ENCODE measurements around the gene MIPEP.
"Not testable (repeated sequence)": the region's sequence is repeated elsewhere in the genome, so short reads cannot be mapped to it uniquely, and the experiment has no call there.

The MIPEP gene

DNA sequence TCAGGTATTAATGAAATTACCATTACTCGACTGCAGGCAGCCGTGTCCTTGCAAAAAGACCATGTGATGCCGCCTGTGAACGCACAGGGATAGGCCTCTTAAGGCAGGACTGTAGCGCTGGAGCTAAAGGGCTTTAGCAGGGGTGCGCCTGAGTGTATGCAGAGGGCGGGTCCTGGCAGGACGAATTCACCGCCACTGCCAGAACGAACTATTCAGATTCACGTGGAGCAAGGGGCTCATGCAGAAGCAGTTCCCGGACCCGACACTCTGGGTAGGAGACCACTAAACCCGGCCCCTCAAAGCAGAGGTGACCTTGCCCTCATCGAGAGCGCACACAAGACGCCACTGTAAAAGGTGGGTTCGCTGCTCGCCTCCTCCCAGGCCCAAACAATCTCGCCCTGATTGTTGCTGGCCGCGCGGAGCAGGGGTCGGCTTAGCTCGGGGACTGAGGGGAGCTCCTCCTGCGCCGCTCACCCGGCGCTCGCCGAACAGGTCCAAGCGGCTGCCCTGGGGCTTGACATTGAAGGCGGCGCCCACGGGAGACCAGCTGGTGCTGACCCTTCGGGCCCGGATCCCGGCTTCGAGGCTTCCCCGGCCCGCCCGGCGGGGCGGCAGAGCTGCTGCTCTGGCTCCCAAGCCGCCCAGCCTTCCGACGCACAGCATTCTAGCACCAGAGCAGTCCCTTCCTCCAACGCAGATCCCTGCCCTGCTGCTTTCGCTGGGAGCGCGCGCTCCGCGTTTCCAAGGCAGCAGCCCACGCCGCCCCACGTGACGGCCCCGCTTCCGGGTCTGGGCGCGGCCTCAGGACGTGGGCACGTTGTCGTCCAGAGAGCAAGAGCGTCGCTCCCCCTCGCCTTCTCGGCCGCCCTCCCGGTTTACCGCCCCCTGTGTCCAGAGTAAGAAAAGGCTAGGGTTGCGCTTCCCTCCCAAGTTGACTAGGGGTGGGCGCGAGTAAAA lies at the start of gene MIPEP:
MIPEP (minus strand) TSS at position 743 of the 957 bp plus-strand sequence; CDS start at position 663, 80 bp downstream.
- DNase-seq: peak; percentile 70

DNA sequence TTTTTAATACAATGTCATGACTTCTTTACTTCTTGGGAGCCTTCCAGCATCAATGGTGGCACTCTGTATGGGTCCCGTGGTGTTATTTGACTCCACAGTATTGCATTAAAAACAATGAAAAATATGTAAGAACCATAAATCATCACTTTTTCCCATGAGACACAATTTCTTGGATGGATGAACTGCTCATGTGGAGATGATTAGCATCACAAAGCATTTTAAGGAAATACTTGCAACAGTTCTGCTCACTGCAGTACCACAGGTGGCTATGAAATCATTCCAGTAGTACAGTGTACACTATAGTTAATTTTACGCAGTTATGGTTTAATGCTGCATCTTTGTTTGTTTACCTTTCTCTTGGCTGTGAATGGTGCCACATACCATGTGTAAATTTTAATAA lies 45.3 kb upstream of the MIPEP start:
- no peak for DNase-seq

DNA sequence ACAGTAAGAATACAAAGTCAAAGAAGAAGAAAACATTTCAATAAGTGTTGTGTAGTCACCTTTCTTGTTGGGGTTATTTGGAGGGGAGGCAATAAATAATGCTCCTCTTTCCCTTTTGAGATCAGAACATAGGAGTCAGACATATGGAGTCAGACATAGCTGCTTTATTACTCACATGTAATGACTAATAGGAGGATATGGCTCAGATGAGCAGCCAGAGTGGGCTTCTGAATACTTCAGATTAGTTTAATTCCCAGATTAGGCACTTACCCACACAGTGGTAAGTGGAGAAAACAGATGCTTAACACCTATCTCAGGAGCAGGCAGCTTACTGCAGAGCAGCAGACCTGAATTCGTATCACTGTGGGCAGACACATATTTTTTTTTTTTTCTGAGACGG lies 39.8 kb upstream of the MIPEP start:
- no peak for DNase-seq

DNA sequence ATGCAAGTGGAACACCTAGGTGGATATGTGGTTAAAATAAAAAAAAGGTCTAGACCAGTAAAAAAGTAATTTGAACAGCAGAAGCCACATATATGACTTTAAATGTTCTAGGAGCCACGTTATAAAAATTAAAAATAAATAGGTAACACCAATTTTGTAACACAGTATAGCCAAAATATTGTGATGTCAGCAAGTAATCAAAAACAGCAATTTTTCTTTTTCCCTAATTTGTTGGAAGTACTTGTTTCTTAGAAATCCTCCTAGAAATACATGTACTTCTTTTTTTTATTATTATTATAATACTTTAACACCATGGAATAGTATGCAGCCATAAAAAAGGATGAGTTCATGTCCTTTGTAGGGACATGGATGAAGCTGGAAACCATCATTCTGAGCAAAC lies 33.8 kb upstream of the MIPEP start:
- DNase-seq: no peak

DNA sequence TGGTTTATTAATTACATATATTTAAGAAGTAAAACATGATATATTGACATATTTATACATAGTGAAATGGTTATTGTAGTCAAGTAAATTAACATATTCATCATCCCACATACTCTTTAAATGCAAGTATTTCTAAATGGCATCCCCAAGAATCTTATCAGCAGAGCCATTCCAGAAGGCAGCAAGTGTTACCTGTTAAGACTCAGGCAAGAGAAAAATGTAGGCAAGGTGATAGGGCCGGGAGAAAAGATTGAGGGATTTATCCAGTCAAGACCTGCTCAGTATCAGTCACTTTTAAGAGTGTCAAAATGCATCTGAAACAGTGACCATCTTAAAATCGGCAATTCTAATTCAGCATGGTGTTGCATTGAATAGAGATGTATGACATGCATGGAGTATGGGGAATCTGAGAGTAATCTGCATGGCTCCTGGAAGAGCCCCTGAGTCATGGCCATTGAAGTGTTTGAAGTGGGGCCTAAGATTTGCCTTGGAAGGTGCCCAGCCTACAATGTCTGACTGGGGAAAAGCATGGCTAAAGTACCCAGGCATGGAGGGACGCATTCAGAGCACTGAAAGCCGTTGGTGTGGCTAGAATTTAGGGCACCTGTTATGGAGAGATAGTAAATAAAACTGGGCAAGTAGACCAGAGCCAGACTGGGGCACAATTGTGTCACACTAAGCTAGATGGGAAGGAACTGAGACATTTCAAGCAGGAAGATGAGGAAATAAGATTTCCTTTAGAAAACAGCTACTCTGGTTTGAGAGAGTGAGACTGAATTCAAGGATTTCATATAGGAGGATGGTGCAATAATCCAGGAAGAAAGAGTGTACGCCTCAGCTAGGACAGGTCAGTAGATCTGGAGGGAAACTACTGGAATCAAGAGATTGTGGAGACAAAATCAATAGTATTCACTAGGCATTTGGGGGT lies 33.1 kb upstream of the MIPEP start:
- DNase-seq: no peak

DNA sequence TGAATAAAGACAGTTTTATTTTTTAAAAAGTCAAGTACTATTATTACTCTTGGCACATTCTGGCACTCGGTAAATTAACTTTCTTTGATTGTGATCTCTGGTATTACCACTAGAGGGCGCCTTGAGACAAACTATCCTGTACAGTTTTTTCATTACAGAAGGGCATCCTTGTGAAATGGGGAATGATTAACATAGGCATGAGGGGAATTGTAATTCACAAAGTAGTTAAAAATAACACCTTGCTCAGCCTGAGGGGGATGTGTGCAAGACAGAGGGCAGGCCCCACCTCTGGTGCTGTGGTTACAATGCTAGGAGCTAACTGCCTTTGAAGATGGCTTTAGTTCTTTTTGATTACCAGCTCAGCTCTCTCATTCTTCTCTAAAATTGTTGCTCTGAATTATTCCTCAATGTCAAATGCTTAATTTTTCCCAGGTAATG lies 32.3 kb upstream of the MIPEP start:
- DNase-seq: no peak

DNA sequence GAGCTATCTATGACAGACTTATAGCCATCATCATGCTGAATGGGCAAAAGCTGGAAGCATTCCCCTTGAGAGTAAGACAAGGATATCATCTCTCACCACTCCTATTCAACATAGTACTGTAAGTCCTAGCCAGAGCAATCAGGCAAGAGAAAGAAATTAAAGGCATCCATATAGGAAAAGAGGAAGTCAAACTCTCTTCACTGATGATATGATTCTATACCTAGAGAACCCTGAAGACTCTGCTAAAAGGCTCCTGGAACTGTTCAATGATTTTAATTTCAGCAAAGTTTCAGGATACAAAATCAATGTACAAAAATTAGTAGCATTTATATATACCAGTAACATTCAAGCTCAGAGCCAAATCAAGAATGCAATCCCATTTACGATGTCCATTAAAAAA lies 29.8 kb upstream of the MIPEP start:
- DNase-seq: no peak

DNA sequence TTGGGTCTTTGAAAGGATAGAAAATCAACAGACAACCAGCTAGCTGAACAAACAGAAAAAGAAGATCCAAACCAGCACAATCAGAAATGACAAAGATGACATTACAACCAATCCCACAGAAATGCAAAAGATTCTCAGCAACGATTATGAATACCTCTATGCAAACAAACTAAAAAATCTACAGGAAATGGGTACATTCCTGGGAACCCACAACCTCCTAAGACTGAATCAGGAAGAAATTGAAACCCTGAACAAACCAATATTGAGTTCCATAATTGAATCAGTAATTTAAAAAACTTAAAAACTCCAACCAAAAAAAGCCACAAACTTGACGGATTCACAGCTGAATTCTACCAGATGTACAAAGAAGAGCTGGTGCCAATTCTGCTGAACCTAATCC lies 29.0 kb upstream of the MIPEP start:
- DNase-seq: no peak

DNA sequence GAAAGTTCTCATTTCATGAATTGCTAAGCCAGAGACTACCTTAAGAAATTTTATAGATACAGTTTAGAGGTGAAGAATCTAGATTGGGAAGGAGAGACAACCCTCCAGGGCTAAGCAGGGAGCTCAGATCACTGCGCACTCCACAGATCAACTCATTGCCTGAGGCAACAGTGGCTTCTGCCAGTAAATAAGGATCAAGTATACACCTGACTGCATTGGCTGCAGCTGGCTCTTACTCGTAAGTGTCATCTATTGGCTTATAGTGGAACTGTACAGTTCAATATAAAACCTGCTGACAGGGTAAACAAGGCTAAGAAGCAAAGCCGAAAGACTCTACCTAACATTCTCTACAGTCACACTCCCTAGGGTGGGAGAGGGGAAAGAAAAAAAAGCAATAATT lies 26.1 kb upstream of the MIPEP start:
- DNase-seq: no peak

DNA sequence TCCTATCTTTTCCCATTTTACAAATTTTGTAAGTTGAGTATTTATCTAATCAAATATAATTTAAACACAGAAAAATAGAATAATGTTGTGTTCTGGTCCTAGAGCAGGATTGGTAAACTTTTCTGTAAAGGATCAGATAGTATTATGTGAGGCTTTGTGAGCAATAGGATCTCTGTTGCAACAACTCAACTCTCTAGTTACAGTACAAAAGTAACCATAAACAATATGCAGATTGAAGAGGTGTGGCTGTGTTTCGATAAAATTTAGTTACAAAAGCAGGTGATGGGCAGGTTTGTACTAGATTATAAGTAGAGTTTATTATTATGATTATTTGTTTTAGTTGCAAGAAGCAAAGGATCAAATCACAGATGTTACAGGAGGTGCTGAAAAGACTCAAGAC lies 23.3 kb upstream of the MIPEP start:
- DNase-seq: no peak

DNA sequence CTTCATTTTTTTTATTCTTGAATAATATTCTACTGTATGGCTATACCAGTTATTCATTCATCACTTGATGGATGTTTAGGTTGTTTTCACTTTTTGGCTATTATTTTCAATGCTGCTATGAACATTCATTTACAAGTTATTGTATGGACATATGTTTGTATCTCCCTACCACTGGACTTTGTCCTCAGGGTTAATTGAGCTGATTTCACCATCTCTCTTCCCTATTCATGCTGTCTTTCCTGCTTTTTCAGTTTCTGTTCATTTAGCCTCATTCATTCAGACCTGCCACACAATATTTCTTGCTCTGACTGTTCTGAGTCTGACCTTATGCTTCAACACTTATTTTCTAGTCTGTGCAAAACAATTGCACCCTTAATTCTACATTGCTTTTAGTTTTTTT lies 20.4 kb upstream of the MIPEP start:
- no peak for DNase-seq

DNA sequence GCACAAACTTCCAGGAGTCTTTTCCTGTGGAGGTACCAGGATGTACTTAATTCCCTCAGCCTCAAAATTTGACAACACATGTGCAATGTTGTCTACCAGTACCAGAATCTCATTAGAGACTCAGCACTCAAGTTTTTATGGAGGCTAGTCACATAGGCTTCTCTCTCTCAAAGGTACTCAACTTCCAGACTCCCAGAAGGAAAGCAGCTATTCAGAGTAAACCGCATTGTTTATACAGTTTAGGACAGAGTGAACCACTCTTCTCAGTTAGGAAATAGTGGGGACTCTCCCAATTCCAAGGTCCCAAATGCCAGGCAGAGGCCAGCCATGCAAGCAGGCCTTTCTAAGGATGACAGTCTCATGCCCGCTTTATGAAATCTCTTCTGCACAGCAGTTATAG lies 16.6 kb upstream of the MIPEP start:
- no peak for DNase-seq

DNA sequence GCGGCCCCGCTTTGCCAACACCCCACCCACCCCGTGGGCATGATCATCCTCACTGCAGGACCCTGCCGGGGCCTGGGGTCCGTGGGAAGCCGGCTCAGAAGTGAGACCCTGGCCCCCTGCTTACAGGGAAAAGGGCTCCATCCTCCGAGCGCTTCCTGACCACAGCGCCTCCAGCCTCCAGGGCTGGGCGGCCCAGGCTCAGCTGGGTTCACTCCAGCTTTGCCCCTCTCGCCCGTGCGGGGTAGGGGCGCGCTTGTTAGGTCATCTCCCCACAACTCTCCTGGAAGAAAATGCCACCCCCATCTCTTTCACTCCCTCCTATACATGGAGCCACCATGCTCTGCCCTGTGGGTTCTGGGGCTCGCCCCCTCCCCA lies 14.7 kb upstream of the MIPEP start:
- no peak for DNase-seq

DNA sequence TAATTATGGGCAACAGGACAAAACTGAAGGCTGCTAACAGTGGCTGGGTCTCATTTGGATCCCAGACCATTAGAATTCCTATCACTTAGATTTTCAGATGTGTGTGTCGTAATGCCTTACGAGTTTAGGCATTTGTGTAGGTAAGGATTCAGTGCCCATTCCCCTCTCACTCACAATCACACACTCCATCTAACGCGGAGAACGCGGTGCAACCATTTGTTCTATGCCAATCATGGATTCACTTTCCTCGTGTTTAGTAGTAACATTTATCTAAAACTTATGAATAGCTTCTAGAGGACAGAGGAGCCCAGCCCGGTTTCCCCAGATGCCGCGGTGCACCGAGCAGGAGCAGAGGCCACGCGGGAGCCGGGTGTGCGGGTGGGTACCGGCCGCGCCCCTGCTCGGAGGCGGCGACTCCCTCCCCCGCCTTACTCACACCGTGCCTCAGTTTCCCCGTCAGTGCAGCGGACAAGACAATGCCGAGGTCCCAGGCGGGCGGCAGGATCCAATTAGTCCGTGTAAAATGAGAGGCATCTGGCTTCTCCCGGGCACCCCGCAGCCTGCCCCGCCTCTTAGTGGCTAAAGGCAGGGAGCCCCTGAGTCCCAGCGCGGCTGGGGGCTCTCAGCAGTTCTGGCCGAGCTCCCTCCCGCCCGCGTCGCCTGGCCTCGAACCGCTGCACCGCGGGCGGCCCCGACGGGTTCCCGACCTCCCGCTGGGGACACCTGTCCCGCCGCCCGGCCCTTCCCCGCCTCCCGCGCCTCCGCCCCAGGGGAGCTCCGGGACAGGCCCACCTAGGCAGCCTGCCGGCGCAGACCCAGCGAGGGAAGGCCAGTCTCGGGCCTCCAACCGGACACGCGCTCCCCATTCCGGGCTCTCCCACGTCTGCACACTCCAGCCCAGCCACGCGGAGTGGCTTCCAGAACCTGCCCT lies 14.0 kb upstream of the MIPEP start:
- no peak for DNase-seq

DNA sequence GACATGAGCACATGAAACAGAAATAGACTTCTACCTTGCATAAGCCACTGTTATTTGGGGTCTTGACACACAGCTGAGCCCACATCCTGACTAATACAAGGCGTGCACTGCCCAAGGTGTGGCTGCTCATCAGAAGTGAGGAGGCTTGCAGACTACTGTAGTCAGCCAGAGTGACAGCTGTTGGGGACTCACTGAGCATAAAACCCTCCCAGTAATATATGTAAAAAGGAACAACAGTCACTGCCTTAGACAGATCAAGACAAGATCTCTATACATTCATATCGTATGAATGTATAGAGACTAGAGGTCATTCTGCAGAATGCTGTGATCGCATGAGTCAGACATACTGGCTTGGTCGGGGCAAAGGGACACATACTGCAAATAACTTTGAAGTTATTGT lies 12.2 kb upstream of the MIPEP start:
- DNase-seq: no peak

DNA sequence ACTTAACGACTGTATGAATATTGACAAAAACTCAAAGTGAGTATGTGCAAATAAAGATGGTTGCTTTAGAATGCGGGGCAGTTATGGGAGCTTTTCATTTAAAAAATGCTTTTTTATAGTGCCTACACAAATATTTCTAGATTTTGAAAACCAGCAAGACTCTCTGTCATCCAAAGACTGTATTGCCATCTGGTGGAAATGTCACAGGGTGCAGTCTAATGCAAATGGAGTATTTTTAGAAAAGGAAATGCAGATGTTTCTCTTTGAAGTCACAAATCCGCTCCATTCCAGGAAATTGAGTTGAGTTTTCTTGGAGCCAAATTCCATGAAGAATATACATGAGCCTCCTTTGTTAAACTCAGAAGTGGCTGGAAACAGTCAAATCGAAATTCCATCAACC lies 10.4 kb upstream of the MIPEP start:
- DNase-seq: no peak

DNA sequence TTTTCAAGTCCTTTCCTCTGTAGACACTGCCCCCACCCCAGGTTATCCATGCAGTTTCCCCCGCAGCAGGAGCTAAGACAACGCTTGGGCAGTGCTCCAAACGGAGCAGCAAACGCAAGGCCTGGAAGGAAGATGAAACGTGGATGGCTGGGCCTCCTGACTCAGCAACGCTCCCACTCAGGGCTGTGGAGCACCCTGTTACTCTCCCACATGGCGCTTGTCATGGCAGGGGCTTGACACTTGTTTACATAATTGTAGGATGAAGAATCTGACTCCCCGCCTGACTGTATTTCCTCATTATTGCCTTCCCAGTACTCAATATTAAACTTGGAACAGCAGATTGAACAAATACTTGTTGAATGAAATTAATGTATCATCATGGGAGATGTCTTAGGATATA lies 8.9 kb upstream of the MIPEP start:
- no peak for DNase-seq

DNA sequence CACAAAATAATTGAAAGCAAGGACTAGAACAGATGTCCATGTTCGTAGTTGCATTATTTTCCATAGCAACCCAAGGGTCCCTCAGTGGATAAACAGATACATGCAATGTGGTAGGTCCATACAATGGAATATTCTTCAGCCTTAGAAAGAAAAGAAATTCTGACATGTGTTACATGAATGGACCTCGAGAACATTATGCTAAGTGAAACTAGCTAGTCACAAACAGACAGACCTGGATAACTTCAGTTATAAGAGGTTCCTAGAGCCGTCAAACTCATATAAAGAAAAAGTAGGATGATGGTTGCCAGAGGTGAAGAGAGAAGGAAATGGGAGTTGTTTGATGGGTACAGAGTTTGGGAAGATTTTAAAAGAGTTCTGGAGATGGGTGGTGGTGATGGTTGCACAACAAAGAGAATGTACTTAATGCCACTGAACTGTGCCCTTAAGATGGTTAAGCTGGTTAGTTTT lies 8.3 kb upstream of the MIPEP start, which contains the start of gene C1QTNF9B:
C1QTNF9B (minus strand) TSS at position 51 of the 468 bp plus-strand sequence.
- not testable (repeated sequence) for DNase-seq

DNA sequence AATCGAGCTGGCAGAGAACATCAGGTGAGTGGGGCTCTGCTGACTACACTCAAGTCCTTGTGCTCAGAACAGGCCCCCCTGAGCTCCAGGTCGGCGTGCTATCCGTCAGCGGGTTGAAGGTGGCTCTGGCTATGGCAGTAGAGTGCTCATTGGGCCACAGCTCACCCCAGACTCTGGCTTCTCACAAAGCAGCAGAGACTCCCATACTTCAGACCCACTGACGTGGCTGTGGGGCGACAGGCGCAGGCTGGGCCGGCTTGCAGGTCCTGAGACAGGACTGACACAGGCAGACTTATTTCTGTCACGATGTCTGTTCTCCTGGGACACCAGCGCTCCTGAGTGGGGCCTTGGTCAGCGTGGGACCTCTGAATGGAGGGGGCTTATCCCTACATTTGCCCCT lies 5.5 kb upstream of the MIPEP start:
- DNase-seq: not testable (repeated sequence)

DNA sequence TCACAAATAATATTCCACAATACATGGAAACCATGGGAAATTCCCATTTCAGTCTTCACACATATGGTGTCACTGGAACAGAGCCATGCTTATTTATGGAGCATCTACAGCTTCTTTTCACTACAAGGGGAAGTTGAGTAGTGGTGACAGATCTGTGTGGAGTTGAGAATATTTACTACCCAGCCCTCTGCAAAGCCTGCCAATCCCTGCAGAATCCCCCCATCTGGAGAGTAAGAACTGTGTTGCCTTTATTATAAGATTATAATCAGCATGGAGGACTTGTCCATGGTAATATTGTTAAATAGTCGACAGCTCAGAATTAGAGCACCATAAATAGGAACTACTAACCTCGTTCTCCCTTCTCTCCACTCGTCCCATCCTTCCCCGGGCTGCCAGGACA lies 4.6 kb upstream of the MIPEP start:
- DNase-seq: not testable (repeated sequence)

DNA sequence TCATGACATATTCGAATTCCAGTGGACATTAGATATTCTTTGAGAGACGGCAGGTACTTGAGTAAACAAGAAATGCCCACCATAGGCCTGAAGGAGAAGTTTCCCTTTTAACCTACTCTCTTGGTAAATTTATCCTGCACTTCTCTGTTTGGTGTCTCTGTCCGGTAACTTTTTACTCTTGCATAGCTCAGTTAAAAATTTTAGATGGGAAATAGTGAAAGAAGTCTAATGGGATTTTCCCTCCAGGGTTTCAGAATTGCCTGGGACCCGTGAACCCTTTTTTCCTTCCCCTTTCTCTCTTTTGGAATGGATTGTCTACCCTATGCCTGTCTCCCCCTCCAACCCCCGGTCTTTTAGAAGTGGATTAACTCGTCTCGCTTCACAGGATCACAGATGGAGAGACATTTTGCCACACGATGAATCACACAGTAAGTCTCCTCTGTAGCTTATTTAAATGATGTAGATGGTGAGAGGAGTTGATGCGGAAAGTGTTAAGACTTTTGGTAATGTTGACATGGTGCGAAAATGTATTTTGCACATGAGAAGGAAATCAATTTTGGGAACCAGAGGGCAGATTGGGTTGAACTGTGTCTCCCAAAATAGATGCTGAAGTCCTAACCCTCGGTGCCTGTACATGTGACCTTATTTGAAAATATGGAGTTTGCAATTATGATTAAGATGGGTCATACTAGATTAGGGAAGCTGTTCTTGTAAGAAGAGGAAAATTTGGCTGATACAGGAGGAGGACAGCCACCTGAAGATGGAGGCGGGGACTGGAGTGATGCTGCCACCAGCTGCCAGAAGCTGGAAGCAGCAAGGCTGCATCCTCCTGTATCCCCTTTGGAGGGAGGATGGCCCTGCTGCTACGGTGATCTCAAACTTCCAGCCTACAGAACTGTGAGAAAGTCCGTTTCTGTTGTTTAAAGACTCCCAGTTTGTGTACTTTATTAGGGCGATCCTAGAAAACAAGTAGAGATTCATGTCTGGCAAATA lies 711 bp upstream of the MIPEP start:
- DNase-seq: no peak
